ENCODE data around the gene CTRL. TPM values are rescaled to one million over a fixed set of nuclear protein-coding genes. Genes with fewer than 3 reads are reported as not detected.

The CTRL gene
- total and polyA plus RNA-seq, 9 donors = 0.35 to 4.4 (median 2.5) TPM

DNA sequence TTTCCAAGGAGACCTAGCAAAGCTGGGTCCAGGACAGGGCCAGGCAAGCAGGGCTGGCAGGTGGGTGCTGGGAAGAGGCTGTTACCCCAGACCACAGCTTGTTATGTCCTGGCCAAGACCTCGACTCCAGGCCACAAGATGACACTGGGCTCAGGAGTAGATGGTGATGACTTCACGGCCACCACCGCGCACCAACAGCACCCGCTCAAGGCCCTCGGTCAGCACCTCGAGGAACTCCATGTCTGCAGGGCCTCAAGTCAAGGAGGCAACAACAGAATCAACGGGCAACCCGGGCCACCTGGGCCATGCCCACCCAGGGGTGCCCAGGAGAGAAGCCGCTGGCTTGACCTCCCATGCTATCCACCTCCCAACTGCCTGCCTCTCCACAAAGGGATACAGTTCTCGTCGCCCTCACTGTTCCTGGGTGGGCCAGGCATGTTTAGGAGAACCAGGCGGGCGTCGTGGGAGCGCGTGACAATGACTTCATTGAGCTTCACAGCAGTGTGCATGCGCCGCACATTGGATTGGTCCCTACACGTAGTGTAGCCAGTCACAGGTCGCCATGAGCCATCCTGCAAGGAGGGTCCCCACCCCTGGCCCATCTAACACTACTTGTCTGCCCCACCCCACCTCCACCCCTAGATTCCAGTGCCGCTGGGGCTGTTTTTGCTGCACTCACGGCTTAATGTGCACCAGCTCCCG, 13.2 kb upstream of the CTRL start:
- H3K36me3 ChIP-seq = no peaks in the 10 kb centered on the region
- DNase-seq = peak in 2 of 5 donors; percentile 30 to 45
- TF ChIP-seq, protein P1, sequence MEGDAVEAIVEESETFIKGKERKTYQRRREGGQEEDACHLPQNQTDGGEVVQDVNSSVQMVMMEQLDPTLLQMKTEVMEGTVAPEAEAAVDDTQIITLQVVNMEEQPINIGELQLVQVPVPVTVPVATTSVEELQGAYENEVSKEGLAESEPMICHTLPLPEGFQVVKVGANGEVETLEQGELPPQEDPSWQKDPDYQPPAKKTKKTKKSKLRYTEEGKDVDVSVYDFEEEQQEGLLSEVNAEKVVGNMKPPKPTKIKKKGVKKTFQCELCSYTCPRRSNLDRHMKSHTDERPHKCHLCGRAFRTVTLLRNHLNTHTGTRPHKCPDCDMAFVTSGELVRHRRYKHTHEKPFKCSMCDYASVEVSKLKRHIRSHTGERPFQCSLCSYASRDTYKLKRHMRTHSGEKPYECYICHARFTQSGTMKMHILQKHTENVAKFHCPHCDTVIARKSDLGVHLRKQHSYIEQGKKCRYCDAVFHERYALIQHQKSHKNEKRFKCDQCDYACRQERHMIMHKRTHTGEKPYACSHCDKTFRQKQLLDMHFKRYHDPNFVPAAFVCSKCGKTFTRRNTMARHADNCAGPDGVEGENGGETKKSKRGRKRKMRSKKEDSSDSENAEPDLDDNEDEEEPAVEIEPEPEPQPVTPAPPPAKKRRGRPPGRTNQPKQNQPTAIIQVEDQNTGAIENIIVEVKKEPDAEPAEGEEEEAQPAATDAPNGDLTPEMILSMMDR (IDR thresholded peaks at IDR 0.05) = no peak
- TF ChIP-seq EP300 (IDR thresholded peaks at IDR 0.05) (no peak), POLR2A (IDR thresholded peaks at IDR 0.05) (no peak)
- no peaks in the 10 kb centered on the region for H3K27me3 ChIP-seq
- H3K9me3 ChIP-seq = no peaks in the 10 kb centered on the region
- H3K4me1 ChIP-seq (ENCODE audit: insufficient read depth) = peaks cover 21% of the 10 kb centered on the region
- 87 to 88% (median 87%) methylated on average over 24 of the region's 24 CpGs for WGBS, 3 donors
- intact Hi-C loops (cut with DNase I) = no loop called here
- H3K4me3 ChIP-seq = no peak overlapping the region
- peak overlapping the region; percentile 34 to 63 for H3K27ac ChIP-seq

DNA sequence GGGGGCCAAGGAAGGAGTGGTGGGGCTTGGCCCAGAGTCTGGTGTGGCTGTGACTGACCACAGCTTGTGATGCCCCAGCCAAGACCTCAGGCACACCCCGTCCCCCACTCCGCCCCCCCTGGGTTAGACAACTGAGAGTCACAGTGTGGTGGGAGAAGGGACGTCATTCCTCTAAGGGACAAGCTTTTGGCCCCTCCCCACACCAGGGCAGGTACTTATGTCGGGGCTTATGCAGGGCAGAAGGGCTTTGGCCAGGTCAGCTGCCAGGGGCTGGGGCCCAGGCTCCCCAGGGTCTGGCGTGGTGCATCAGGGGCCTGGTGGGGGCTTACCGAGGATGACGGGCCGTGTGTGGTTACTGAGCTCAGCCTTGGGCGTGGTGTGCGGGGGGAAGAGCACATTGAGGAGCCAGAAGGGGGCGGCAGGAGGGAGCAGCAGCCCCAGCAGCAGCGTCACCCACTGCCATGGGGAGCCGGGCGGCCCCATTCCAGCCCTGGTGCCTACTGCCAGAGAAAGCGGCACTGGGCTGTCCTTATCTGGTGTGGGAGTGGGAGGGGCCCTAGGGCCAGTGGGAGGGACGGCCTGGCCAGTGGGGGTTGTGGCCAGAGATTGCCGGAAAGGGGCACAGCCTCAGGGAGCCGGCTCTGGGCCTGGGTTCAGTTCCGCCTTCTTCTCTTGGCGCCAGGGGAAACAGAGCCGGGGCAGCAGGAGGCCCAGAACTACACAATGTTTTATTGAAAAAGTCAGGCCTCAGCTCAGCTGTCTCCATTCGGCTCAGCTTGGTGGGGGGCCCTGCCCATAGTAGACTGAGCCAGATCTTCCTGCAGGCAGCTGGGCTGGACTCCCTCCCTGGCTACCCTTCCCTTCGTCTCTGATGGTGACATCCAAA, 12.2 kb upstream of the CTRL start, which contains the start of gene LCAT:
LCAT (minus strand) TSS at position 502 of the 886 bp plus-strand sequence; CDS start at position 483, 19 bp downstream.
- H3K4me3 ChIP-seq = no peak within 1 kb of the TSS
- intact Hi-C loops (cut with DNase I) = no loop called here
- peak; percentile 65 to 79 (median 75) for DNase-seq

DNA sequence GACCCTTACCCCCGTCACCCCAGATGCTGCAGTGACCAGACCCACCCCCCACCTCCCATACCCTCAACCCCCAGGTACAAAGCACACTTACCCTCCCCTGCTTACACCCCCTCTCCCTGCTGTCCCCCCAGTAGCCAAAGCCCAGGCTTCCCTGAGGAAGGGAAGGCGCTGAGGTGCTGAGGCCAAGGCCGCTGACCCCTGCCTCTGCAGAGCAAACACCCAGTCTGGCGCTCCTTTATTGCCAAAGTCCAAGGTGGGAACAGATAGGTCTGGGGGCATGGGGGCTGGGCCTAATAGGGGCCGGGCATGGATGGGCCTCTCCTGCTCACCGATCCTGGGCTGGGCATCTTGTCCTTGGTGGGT, 11.6 kb upstream of the CTRL start:
- WGBS, 3 donors = 73 to 76% (median 74%) methylated on average over 6 of the region's 6 CpGs
- intact Hi-C loops (cut with DNase I) = no loop called here
- H3K4me3 ChIP-seq = no peak overlapping the region
- no peaks in the 10 kb centered on the region for H3K27me3 ChIP-seq
- H3K27ac ChIP-seq = peak overlapping the region in 1 of 2 donors; percentile 63
- peak in 3 of 5 donors; percentile 40 to 62 (median 54) for DNase-seq
- H3K4me1 ChIP-seq (ENCODE audit: insufficient read depth) = peaks cover 21% of the 10 kb centered on the region
- no peaks in the 10 kb centered on the region for H3K36me3 ChIP-seq
- H3K9me3 ChIP-seq = no peaks in the 10 kb centered on the region
- TF ChIP-seq EP300 (IDR thresholded peaks at IDR 0.05) = no peak
- TF ChIP-seq, protein P1 (IDR thresholded peaks at IDR 0.05) = no peak
- TF ChIP-seq POLR2A (IDR thresholded peaks at IDR 0.05) = no peak

More for the DNA sequence above, 12.2 kb upstream of the CTRL start, which contains the start of gene LCAT:
- WGBS, 3 donors = 26 to 28% (median 27%) methylated on average over 19 to 23 of the region's 23 CpGs
- Histone ChIP-seq H3K27me3 (no peaks in the 10 kb centered on the region), H3K9me3 (no peaks in the 10 kb centered on the region), H3K36me3 (no peaks in the 10 kb centered on the region), H3K4me1 (ENCODE audit: insufficient read depth) (peaks cover 21% of the 10 kb centered on the region), H3K27ac (peak within 1 kb of the TSS; percentile 34 to 63)
- TF ChIP-seq, protein P1 (IDR thresholded peaks at IDR 0.05) = no peak
- TF ChIP-seq POLR2A (IDR thresholded peaks at IDR 0.05) (no peak), EP300 (IDR thresholded peaks at IDR 0.05) (no peak)

DNA sequence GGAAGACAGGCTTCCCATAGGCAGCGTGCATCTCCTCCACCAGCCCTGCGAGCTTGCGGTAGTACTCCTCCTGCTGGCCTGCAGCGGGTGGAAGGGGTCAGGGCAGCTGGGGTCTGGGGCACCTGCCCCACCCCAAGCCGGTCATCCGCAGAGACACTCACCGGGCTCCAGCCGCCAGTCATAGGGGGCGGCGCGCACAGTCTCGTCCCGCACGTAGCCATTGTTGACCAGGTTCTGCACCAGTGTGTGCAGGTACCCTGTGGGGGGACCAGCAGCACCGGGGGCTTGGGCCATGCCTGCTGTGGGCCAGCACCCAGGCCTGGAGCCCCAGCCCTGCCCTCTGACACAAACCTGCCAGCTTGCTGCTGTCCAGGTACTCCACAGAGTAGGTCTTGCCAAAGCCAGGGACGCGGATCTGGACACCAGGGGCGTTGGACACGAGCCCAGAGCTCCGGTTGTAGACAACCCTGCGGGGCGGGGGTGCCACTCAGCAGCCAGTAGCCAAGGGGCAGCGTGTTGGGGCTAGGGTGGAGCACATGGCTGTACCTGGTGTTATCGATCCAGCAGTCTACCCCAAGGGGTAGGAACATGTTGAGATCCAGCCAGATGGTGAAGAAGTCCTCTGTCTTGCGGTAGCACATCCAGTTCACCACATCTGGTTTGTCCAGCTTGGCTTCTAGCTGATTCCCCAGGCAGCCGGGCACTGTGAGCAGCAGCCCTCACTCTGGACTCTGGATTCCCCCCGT, 11.0 kb upstream of the CTRL start:
- H3K9me3 ChIP-seq = no peaks in the 10 kb centered on the region
- no peaks in the 10 kb centered on the region for H3K36me3 ChIP-seq
- 83 to 85% (median 85%) methylated on average over 27 of the region's 27 CpGs for WGBS, 3 donors
- H3K4me3 ChIP-seq = no peak overlapping the region
- TF ChIP-seq EP300 (IDR thresholded peaks at IDR 0.05) (no peak), POLR2A (IDR thresholded peaks at IDR 0.05) (no peak)
- TF ChIP-seq, protein P1 (IDR thresholded peaks at IDR 0.05) = no peak
- H3K27ac ChIP-seq = no peak overlapping the region
- peak in 3 of 5 donors; percentile 44 to 55 (median 45) for DNase-seq
- no peaks in the 10 kb centered on the region for H3K27me3 ChIP-seq
- H3K4me1 ChIP-seq (ENCODE audit: insufficient read depth) = peaks cover 21% of the 10 kb centered on the region
- intact Hi-C loops (cut with DNase I) = no loop called here

Data from ovary (tissue), 9 donors.